T-cell (primary cell): ENCODE data around the gene CEACAM20. TPM values are rescaled to one million over a fixed set of nuclear protein-coding genes. Genes with fewer than 3 reads are reported as not detected.
A peak's percentile ranks its signal among the peaks of the same experiment; 100 is the strongest.
"Not testable (repeated sequence)": the region's sequence is repeated elsewhere in the genome, so short reads cannot be mapped to it uniquely, and the experiment has no call there.

Source experiments
- ATAC-seq, 4 experiments: fragments of 200-7000 bp in 3 of 4; fragments of 150-1000 bp in 1 of 4; cut with Tn5 transposase; replicated peaks in 1 of 4; 1 replicate in 3 of 4; 2 replicates in 1 of 4; pipeline ENCODE4 v1.10.0; 2021; ENCODE audit warnings: moderate library complexity in 3 of 4, mild to moderate bottlenecking in 2 of 4, moderate number of reproducible peaks in 1 of 4
- CTCF ChIA-PET, 2 donors: fragments of 300-600 bp; sonication (Branson Sonifier 250); formaldehyde crosslinking; loops; one replicate each; lab custom pipeline; 2022; ENCODE audit warnings: antibody characterized with exemption in 2 of 2; lab: Charles Lee
- POLR2A ChIA-PET, 2 donors: fragments of 300-600 bp; sonication (Branson Sonifier 250); formaldehyde crosslinking; loops; one replicate each; lab custom pipeline; 2022; ENCODE audit warnings: antibody characterized with exemption in 2 of 2; lab: Charles Lee
- DNase-seq, 35 experiments: peaks; one replicate each; pipeline versions ENCODE4 v3.0.0 to v3.0.0-alpha.2; 2013 to 2023
- H3K27ac ChIP-seq: one replicate; pipeline ENCODE4 v1.5.1; 2013; ENCODE audit warnings: low read length
- H3K27me3 ChIP-seq, 2 experiments: replicated peaks in 1 of 2; 1 replicate in 1 of 2; 2 replicates in 1 of 2; pipeline versions ENCODE4 v1.6.1 to v1.7.0; 2013; ENCODE audit warnings: low read length in 1 of 2, mixed read lengths in 1 of 2; ENCODE audit not compliant: control insufficient read depth in 2 of 2, insufficient read depth in 2 of 2; ENCODE audit errors: extremely low read depth in 1 of 2
- H3K36me3 ChIP-seq, 2 donors: 1 replicate in 1 of 2; 2 replicates in 1 of 2; pipeline versions ENCODE4 v1.6.1 to v1.7.0; 2013; ENCODE audit warnings: low read length in 1 of 2; ENCODE audit not compliant: control insufficient read depth in 2 of 2, insufficient read depth in 1 of 2; ENCODE audit errors: extremely low read depth in 1 of 2
- H3K4me1 ChIP-seq, 2 experiments: 1 replicate in 1 of 2; 2 replicates in 1 of 2; pipeline versions ENCODE4 v1.6.1 to v1.7.0; 2013; ENCODE audit warnings: low read length in 2 of 2, mixed read lengths in 1 of 2; ENCODE audit not compliant: insufficient read depth in 2 of 2, control insufficient read depth in 1 of 2; ENCODE audit errors: extremely low read depth in 1 of 2
- H3K4me3 ChIP-seq, 2 donors: 1 replicate in 1 of 2; 2 replicates in 1 of 2; pipeline versions ENCODE4 v1.5.1 to v1.7.0; 2013; ENCODE audit warnings: mild to moderate bottlenecking in 2 of 2, low read length in 1 of 2, moderate library complexity in 1 of 2; ENCODE audit not compliant: control insufficient read depth in 1 of 2; ENCODE audit errors: extremely low read depth in 1 of 2
- H3K9me3 ChIP-seq: 2 replicates; pipeline ENCODE4 v1.7.0; 2013
- H3K27ac Mint-ChIP-seq, 2 donors: one replicate each; pipeline ENCODE4 v1.8.0; 2020 to 2021; ENCODE audit warnings: mild to moderate bottlenecking in 2 of 2, mixed read lengths in 2 of 2
- H3K27me3 Mint-ChIP-seq, 2 donors: one replicate each; pipeline ENCODE4 v1.8.0; 2021 to 2022; ENCODE audit warnings: mixed read lengths in 2 of 2
- H3K36me3 Mint-ChIP-seq: one replicate; pipeline ENCODE4 v1.8.0; 2021; ENCODE audit warnings: mixed read lengths
- H3K4me1 Mint-ChIP-seq, 3 donors: one replicate each; pipeline ENCODE4 v1.8.0; 2020 to 2022; ENCODE audit warnings: mixed read lengths in 3 of 3, mild to moderate bottlenecking in 1 of 3
- H3K4me3 Mint-ChIP-seq, 3 donors: one replicate each; pipeline ENCODE4 v1.8.0; 2020 to 2022; ENCODE audit warnings: mild to moderate bottlenecking in 3 of 3, mixed read lengths in 3 of 3, moderate library complexity in 3 of 3
- H3K9me3 Mint-ChIP-seq, 3 donors: one replicate each; pipeline ENCODE4 v1.8.0; 2020 to 2022; ENCODE audit warnings: mixed read lengths in 3 of 3
- WGBS: methylation state at CpG from one replicate; pipeline ENCODE4 v1.1.5; 2013; ENCODE audit warnings: missing lambda C conversion rate; ENCODE audit not compliant: insufficient coverage; 5-methylcytosine and 5-hydroxymethylcytosine counted together
- total RNA-seq, 35 experiments: library from RNA in 6 of 35; stranded (reverse) in 6 of 35; fragments of 120-200 nt in 1 of 35; gene quantifications; one replicate each; pipeline versions ENCODE4 v1.2.1 to v1.2.4 and lab custom pipeline; 2013 to 2026

CEACAM20 gene
- total RNA-seq, 5 donors from 2014 or later (not counting 1 experiment from before 2014, with no cell fraction given), result not detected

- no CpG with 5 or more reads among the region's 5 CpGs for WGBS
- Mint-ChIP-seq H3K27ac (no peak overlapping the region), H3K4me1 (peaks cover 0 to 7% (median 0%) of the 10 kb centered on the region in 3 donors), H3K4me3 (no peak overlapping the region), H3K27me3 (peaks cover 9 to 34% of the 10 kb centered on the region in 2 donors), H3K36me3 (no peaks in the 10 kb centered on the region), H3K9me3 (peaks cover 0 to 6% (median 0%) of the 10 kb centered on the region in 3 donors)
- Histone ChIP-seq H3K9me3 (no peaks in the 10 kb centered on the region), H3K36me3 (no peaks in the 10 kb centered on the region), H3K27me3 (peaks cover 0 to 7% of the 10 kb centered on the region in 2 experiments), H3K4me3 (no peak overlapping the region), H3K4me1 (no peaks in the 10 kb centered on the region), H3K27ac (no peak overlapping the region)
- ATAC-seq (no peak), DNase-seq (no peak)
- ChIA-PET CTCF (no interaction called here), POLR2A (no interaction called here)
These were observed 37.5 kb upstream of the CEACAM20 start for GRCh38 chr19:44566984-44567383.

GRCh38 chr19:44563086-44563655, 33.7 kb upstream of the CEACAM20 start:
- H3K4me3 Mint-ChIP-seq, H3K36me3 ChIP-seq, ATAC-seq, H3K9me3 Mint-ChIP-seq, POLR2A ChIA-PET, H3K4me3 ChIP-seq, H3K36me3 Mint-ChIP-seq, H3K4me1 ChIP-seq, H3K4me1 Mint-ChIP-seq, CTCF ChIA-PET, H3K9me3 ChIP-seq, H3K27me3 ChIP-seq, H3K27ac Mint-ChIP-seq, DNase-seq, H3K27ac ChIP-seq: not testable (repeated sequence)
- H3K27me3 Mint-ChIP-seq, result peaks cover 9 to 25% of the 10 kb centered on the region in 2 donors
- 96% methylated on average over 7 of the region's 33 CpGs for WGBS

GRCh38 chr19:44557933-44558332, 28.5 kb upstream of the CEACAM20 start:
- H3K27me3 Mint-ChIP-seq, result peaks cover 17 to 20% of the 10 kb centered on the region in 2 donors
- 71% methylated on average over 2 of the region's 2 CpGs for WGBS
- no peaks in the 10 kb centered on the region for H3K4me1 ChIP-seq

GRCh38 chr19:44554641-44555246, 25.3 kb upstream of the CEACAM20 start:
- no peak overlapping the region for H3K4me3 ChIP-seq
- H3K27ac Mint-ChIP-seq, result no peak overlapping the region
- no peaks in the 10 kb centered on the region for H3K36me3 ChIP-seq
- no peak for ATAC-seq
- WGBS, result 100% methylated on average over 1 of the region's 2 CpGs
- H3K27me3 ChIP-seq, result peaks cover 0 to 6% of the 10 kb centered on the region in 2 experiments
- ChIA-PET CTCF (no interaction called here), POLR2A (no interaction called here)
- H3K9me3 ChIP-seq, result no peaks in the 10 kb centered on the region
- H3K4me3 Mint-ChIP-seq, result no peak overlapping the region
- H3K27me3 Mint-ChIP-seq, result peaks cover 9 to 16% of the 10 kb centered on the region in 2 donors
- H3K4me1 Mint-ChIP-seq, result no peaks in the 10 kb centered on the region
- peaks cover 3 to 10% (median 7%) of the 10 kb centered on the region in 3 donors for H3K9me3 Mint-ChIP-seq
- no peak overlapping the region for H3K27ac ChIP-seq
- DNase-seq, result no peak
- no peaks in the 10 kb centered on the region for H3K36me3 Mint-ChIP-seq
- H3K4me1 ChIP-seq, result no peaks in the 10 kb centered on the region

More at GRCh38 chr19:44557933-44558332, 28.5 kb upstream of the CEACAM20 start:
- no peak overlapping the region for H3K27ac ChIP-seq
- no peaks in the 10 kb centered on the region for H3K27me3 ChIP-seq
- H3K9me3 ChIP-seq, result no peaks in the 10 kb centered on the region
- H3K9me3 Mint-ChIP-seq, result peaks cover 3 to 10% (median 4%) of the 10 kb centered on the region in 3 donors
- H3K36me3 ChIP-seq, result no peaks in the 10 kb centered on the region
- no peak overlapping the region for H3K27ac Mint-ChIP-seq
- DNase-seq (no peak), ATAC-seq (no peak)
- CTCF ChIA-PET, result interaction anchor here in 1 of 2 donors (0.6 kb wide), 1 partner anchor 702 kb away, joined by 10 read pairs; no protein-coding TSS in a partner anchor
- H3K4me1 Mint-ChIP-seq, result no peaks in the 10 kb centered on the region
- POLR2A ChIA-PET, result no interaction called here
- no peaks in the 10 kb centered on the region for H3K36me3 Mint-ChIP-seq
- no peak overlapping the region for H3K4me3 ChIP-seq
- H3K4me3 Mint-ChIP-seq, result no peak overlapping the region

GRCh38 chr19:44553478-44554171, 24.1 kb upstream of the CEACAM20 start:
- POLR2A ChIA-PET, result no interaction called here
- peaks cover 3 to 10% (median 7%) of the 10 kb centered on the region in 3 donors for H3K9me3 Mint-ChIP-seq

GRCh38 chr19:44552324-44552723, 22.8 kb upstream of the CEACAM20 start:
- H3K4me3 ChIP-seq, result no peak overlapping the region
- no peaks in the 10 kb centered on the region for H3K36me3 ChIP-seq
- H3K27ac ChIP-seq, result no peak overlapping the region
- no peak overlapping the region for H3K27ac Mint-ChIP-seq
- H3K4me1 Mint-ChIP-seq, result no peaks in the 10 kb centered on the region
- H3K9me3 Mint-ChIP-seq, result peaks cover 3 to 17% (median 7%) of the 10 kb centered on the region in 3 donors
- ATAC-seq (no peak), DNase-seq (peak in 9 of 35 experiments; percentile 3 to 15 (median 7))
- H3K9me3 ChIP-seq, result no peaks in the 10 kb centered on the region
- H3K4me3 Mint-ChIP-seq, result no peak overlapping the region
- WGBS, result 9% methylated on average over 5 of the region's 5 CpGs
- no peaks in the 10 kb centered on the region for H3K36me3 Mint-ChIP-seq
- H3K27me3 ChIP-seq, result peaks cover 0 to 6% of the 10 kb centered on the region in 2 experiments
- no peaks in the 10 kb centered on the region for H3K4me1 ChIP-seq
- POLR2A ChIA-PET, result no interaction called here
- CTCF ChIA-PET, result interaction anchor here in 1 of 2 donors (0.6 kb wide), 1 partner anchor 139 kb away, joined by 3 read pairs; no protein-coding TSS in a partner anchor
- H3K27me3 Mint-ChIP-seq, result peaks cover 9 to 16% of the 10 kb centered on the region in 2 donors

More at GRCh38 chr19:44553478-44554171, 24.1 kb upstream of the CEACAM20 start:
- DNase-seq (no peak), ATAC-seq (no peak)
- H3K4me3 Mint-ChIP-seq, result no peak overlapping the region
- no peaks in the 10 kb centered on the region for H3K36me3 Mint-ChIP-seq
- Histone ChIP-seq H3K27ac (no peak overlapping the region), H3K9me3 (no peaks in the 10 kb centered on the region), H3K4me1 (no peaks in the 10 kb centered on the region), H3K27me3 (peaks cover 0 to 6% of the 10 kb centered on the region in 2 experiments), H3K4me3 (no peak overlapping the region), H3K36me3 (no peaks in the 10 kb centered on the region)
- no peaks in the 10 kb centered on the region for H3K4me1 Mint-ChIP-seq
- H3K27ac Mint-ChIP-seq, result no peak overlapping the region
- CTCF ChIA-PET, result no interaction called here
- H3K27me3 Mint-ChIP-seq, result peaks cover 9 to 16% of the 10 kb centered on the region in 2 donors
- 100% methylated on average over 2 of the region's 6 CpGs for WGBS
